ENCODE measurements around the gene RPP30.

DNA sequence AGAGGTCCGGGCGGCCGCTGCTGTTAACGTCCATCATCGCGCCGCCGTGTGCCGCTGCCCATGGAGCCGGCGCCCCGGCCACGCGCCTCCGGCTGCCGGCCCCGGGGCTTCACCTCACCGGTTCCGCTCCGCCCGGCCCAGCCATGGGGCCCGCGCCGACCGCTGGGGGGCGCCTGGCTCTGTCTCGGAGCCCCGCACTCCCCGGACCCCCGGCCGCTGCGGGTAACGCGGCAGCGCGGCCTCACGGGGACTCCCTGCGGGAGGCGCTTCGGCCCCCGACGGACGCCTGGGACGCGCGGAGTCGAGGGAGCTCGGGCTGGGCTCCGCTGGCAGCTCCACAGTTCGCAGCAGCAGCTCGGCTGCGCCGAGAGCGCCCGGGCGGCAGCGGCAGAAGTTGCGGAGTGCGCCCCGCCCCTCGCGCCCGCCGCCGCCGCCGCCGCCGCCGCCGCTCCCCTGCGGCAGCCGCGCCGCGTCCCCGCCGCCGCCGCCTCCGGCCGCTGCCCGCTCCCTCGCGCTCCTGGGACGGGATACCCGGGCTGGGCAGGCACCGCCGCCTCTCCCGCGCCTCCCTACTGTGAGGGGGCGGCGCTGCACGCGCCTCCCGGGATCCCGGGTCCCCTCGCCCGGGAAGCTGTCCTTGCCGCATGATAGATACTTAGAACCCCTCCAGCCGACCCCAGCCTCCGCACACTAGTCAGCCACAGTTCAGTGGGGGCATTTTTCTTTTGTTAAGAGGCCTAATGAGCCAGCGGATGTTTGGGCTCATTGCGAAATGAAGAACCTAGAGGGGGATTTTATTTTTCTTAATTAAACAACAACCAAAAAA is 13.9 kb upstream of the RPP30 start, which contains the start of gene HTR7:
- TF ChIP-seq, protein P1, sequence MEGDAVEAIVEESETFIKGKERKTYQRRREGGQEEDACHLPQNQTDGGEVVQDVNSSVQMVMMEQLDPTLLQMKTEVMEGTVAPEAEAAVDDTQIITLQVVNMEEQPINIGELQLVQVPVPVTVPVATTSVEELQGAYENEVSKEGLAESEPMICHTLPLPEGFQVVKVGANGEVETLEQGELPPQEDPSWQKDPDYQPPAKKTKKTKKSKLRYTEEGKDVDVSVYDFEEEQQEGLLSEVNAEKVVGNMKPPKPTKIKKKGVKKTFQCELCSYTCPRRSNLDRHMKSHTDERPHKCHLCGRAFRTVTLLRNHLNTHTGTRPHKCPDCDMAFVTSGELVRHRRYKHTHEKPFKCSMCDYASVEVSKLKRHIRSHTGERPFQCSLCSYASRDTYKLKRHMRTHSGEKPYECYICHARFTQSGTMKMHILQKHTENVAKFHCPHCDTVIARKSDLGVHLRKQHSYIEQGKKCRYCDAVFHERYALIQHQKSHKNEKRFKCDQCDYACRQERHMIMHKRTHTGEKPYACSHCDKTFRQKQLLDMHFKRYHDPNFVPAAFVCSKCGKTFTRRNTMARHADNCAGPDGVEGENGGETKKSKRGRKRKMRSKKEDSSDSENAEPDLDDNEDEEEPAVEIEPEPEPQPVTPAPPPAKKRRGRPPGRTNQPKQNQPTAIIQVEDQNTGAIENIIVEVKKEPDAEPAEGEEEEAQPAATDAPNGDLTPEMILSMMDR (IDR thresholded peaks at IDR 0.05; ENCODE audit: borderline replicate concordance, extremely low read depth, low read length, poor library complexity, severe bottlenecking): peak; percentile 14
- TF ChIP-seq EZH2 (IDR thresholded peaks at IDR 0.05; ENCODE audit: borderline replicate concordance, low read depth, low read length, severe bottlenecking): no peak
